ENCODE data around the gene GALNT16.

The GALNT16 gene

GRCh38 chr14:69331206-69331605, 71.2 kb downstream of the GALNT16 start:
- no peak for DNase-seq (ENCODE audit: low spot score)
- no peak for TF ChIP-seq CTCF (IDR thresholded peaks at IDR 0.05; ENCODE audit: extremely low read depth, missing control alignments)

GRCh38 chr14:69332782-69333395, 72.9 kb downstream of the GALNT16 start:
- TF ChIP-seq CTCF (IDR thresholded peaks at IDR 0.05; ENCODE audit: extremely low read depth, missing control alignments): no peak

GRCh38 chr14:69333791-69334337, 73.9 kb downstream of the GALNT16 start:
- no peak for DNase-seq (ENCODE audit: low spot score)
- TF ChIP-seq CTCF (IDR thresholded peaks at IDR 0.05; ENCODE audit: extremely low read depth, missing control alignments): no peak

More at GRCh38 chr14:69332782-69333395, 72.9 kb downstream of the GALNT16 start:
- no peak for DNase-seq (ENCODE audit: low spot score)

GRCh38 chr14:69334576-69334975, 74.6 kb downstream of the GALNT16 start:
- no peak for DNase-seq (ENCODE audit: low spot score)
- TF ChIP-seq CTCF (IDR thresholded peaks at IDR 0.05; ENCODE audit: extremely low read depth, missing control alignments): no peak

- no peak for DNase-seq (ENCODE audit: low spot score)
- TF ChIP-seq CTCF (IDR thresholded peaks at IDR 0.05; ENCODE audit: extremely low read depth, missing control alignments): no peak
These were observed 75.4 kb downstream of the GALNT16 start for GRCh38 chr14:69335371-69335771.

- no peak for DNase-seq (ENCODE audit: low spot score)
- no peak for TF ChIP-seq CTCF (IDR thresholded peaks at IDR 0.05; ENCODE audit: extremely low read depth, missing control alignments)
These were observed 78.0 kb downstream of the GALNT16 start for GRCh38 chr14:69337984-69338383.

- DNase-seq (ENCODE audit: low spot score): no peak
- TF ChIP-seq CTCF (IDR thresholded peaks at IDR 0.05; ENCODE audit: extremely low read depth, missing control alignments): no peak
These were observed 79.5 kb downstream of the GALNT16 start for GRCh38 chr14:69339426-69339825.
